ENCODE results near the gene CSNK2B.

DNA sequence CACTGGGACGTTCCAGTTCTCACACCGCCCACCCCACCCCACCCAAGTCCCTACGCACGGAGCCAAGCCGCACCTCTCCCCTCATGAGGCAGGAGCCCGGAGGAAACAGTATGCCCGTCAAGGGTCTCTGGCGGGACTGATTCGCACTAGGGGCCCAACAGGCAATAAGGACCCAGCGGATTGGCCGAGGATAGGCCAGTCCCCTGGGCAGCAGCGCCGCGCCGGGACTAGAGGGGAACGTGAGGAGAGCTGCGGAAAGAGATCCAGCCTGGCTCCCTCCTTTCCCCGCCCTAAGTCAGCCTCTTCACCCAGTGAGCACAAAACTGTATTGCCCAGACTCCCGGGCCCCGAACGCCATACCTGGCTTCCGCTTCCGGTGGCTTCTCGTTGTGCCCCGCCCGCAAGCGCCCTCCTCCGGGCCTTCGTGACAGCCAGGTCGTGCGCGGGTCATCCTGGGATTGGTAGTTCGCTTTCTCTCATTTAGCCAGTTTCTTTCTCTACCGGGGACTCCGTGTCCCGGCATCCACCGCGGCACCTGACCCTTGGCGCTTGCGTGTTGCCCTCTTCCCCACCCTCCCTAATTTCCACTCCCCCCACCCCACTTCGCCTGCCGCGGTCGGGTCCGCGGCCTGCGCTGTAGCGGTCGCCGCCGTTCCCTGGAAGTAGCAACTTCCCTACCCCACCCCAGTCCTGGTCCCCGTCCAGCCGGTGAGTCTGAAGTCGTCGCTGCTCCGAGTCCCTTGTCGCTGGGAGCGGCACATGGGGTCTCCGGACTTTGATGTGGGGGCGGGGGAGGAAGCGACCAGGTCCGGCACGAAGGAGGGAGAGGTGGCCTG is at the start of gene CSNK2B:
- TF ChIP-seq, protein P1, sequence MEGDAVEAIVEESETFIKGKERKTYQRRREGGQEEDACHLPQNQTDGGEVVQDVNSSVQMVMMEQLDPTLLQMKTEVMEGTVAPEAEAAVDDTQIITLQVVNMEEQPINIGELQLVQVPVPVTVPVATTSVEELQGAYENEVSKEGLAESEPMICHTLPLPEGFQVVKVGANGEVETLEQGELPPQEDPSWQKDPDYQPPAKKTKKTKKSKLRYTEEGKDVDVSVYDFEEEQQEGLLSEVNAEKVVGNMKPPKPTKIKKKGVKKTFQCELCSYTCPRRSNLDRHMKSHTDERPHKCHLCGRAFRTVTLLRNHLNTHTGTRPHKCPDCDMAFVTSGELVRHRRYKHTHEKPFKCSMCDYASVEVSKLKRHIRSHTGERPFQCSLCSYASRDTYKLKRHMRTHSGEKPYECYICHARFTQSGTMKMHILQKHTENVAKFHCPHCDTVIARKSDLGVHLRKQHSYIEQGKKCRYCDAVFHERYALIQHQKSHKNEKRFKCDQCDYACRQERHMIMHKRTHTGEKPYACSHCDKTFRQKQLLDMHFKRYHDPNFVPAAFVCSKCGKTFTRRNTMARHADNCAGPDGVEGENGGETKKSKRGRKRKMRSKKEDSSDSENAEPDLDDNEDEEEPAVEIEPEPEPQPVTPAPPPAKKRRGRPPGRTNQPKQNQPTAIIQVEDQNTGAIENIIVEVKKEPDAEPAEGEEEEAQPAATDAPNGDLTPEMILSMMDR (IDR thresholded peaks at IDR 0.05), result no peak
- TF ChIP-seq EP300 (IDR thresholded peaks at IDR 0.05), result no peak
- peak in 2 of 3 donors; percentile 71 to 76 for TF ChIP-seq POLR2AphosphoS5 (IDR thresholded peaks at IDR 0.05)
- TF ChIP-seq POLR2A (IDR thresholded peaks at IDR 0.05), result peak; percentile 53 to 76

Data from suprapubic skin (tissue), 4 donors.